ENCODE data around the gene CMTM6. TPM values are rescaled to one million over a fixed set of nuclear protein-coding genes. Genes with fewer than 3 reads are reported as not detected.

Gene CMTM6
- total RNA-seq, 1 experiment from 2014 or later: 39.7 TPM

DNA sequence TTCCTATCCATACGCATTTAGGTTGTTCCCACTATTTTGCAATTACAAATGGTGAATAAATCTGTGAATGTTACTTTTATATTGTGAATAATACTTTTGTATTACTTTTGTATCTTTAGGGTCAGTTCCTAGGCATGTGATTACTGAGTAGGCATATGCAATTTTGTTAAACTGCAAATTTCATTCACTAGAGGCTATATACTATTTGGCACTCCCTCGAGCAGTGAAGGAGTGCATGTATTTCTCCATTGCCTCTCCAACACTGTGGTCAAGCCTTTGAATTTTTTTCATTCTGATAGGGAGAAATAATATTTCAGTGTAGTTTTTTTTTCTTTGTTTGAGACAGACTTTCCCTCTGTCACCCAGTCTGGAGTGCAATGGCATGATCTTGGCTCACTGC lies 8.4 kb upstream of the CMTM6 start:
- DNase-seq: no peak
- no peaks in the 10 kb centered on the region for H3K27me3 Mint-ChIP-seq (ENCODE audit: insufficient read depth, unreplicated experiment)
- ChIA-PET POLR2A (no interaction called here), CTCF (no interaction called here)
- TF ChIP-seq, protein P1, sequence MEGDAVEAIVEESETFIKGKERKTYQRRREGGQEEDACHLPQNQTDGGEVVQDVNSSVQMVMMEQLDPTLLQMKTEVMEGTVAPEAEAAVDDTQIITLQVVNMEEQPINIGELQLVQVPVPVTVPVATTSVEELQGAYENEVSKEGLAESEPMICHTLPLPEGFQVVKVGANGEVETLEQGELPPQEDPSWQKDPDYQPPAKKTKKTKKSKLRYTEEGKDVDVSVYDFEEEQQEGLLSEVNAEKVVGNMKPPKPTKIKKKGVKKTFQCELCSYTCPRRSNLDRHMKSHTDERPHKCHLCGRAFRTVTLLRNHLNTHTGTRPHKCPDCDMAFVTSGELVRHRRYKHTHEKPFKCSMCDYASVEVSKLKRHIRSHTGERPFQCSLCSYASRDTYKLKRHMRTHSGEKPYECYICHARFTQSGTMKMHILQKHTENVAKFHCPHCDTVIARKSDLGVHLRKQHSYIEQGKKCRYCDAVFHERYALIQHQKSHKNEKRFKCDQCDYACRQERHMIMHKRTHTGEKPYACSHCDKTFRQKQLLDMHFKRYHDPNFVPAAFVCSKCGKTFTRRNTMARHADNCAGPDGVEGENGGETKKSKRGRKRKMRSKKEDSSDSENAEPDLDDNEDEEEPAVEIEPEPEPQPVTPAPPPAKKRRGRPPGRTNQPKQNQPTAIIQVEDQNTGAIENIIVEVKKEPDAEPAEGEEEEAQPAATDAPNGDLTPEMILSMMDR (IDR thresholded peaks at IDR 0.05; ENCODE audit: insufficient read depth in 1 of 2, low read depth in 1 of 2, low read length in 1 of 2, severe bottlenecking in 1 of 2, unreplicated experiment in 1 of 2): no peak
- intact Hi-C loops (cut with micrococcal nuclease; ENCODE audit: unreplicated experiment): loop anchor here (2.0 kb wide), 1 partner anchor 60 kb away; the partner anchor contains the start of gene DYNC1LI1
- BruUV-seq (replicated peaks): no TSS peak
- no peaks in the 10 kb centered on the region for H3K36me3 Mint-ChIP-seq (ENCODE audit: insufficient read depth, unreplicated experiment)
- Histone ChIP-seq H3K4me3 (ENCODE audit: low read depth, low read length) (no peak overlapping the region), H3K36me3 (ENCODE audit: control insufficient read depth, insufficient read depth, low read length) (no peaks in the 10 kb centered on the region), H3K4me1 (no peaks in the 10 kb centered on the region), H3K27me3 (replicated peaks; ENCODE audit: control insufficient read depth, insufficient read depth, low read length) (no peaks in the 10 kb centered on the region), H3K9me3 (no peaks in the 10 kb centered on the region)
- H3K4me1 Mint-ChIP-seq (ENCODE audit: low read depth, unreplicated experiment): no peaks in the 10 kb centered on the region
- H3K9me3 Mint-ChIP-seq (ENCODE audit: unreplicated experiment): no peaks in the 10 kb centered on the region
- no peak overlapping the region for H3K27ac Mint-ChIP-seq (ENCODE audit: unreplicated experiment)
- H3K4me3 Mint-ChIP-seq (ENCODE audit: unreplicated experiment): no peak overlapping the region

DNA sequence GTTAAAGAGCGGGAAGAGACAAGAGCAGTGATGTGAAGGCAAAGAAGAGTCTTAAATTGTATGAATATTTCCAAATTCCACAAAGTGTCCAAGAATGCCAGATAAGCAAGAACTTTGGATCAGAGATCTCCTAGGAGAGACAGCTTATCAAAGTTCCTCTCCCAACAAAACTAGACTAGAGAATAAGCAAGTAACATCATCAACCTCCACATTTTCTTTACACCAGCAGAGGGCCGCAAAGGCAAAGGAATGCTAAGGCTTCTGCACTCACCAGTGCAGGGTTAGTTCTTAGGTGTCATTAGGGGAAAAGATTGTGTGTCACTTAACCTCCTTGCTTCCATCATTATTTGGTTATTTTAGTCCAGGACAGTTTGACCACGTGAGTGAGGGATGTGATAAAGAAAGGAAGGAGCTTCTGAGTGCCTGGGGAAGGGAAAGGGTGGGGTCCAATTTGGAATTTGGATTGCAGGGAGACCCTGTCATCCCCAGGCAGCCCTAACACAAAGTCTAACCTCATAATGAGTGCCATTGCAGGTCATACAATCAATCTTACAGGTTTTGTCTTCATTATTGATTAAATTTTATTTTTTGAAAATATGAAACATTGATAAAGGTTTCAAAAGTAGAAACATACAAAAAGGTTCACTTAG lies 7.5 kb upstream of the CMTM6 start:
- H3K27me3 ChIP-seq (replicated peaks; ENCODE audit: control insufficient read depth, insufficient read depth, low read length): no peaks in the 10 kb centered on the region
- no peaks in the 10 kb centered on the region for H3K36me3 ChIP-seq (ENCODE audit: control insufficient read depth, insufficient read depth, low read length)
- peak; percentile 71 to 77 for DNase-seq
- CTCF ChIA-PET: interaction anchor here (0.5 to 1.3 kb wide), 6 partner anchors 12 to 271 kb away, joined by 3 to 6 read pairs (median 3); partner anchors contain the start of genes CNOT10 and DYNC1LI1
- POLR2A ChIA-PET: no interaction called here
- no peaks in the 10 kb centered on the region for H3K36me3 Mint-ChIP-seq (ENCODE audit: insufficient read depth, unreplicated experiment)
- no peak overlapping the region for H3K27ac Mint-ChIP-seq (ENCODE audit: unreplicated experiment)
- no peaks in the 10 kb centered on the region for H3K4me1 ChIP-seq
- TF ChIP-seq, protein P1 (IDR thresholded peaks at IDR 0.05; ENCODE audit: insufficient read depth in 1 of 2, low read depth in 1 of 2, low read length in 1 of 2, severe bottlenecking in 1 of 2, unreplicated experiment in 1 of 2): peak; percentile 63 to 77
- no TSS peak for BruUV-seq (replicated peaks)
- intact Hi-C loops (cut with micrococcal nuclease; ENCODE audit: unreplicated experiment): loop anchor here (1.0 to 2.0 kb wide), 3 partner anchors 61 to 424 kb away; partner anchors contain the start of gene DYNC1LI1
- H3K9me3 ChIP-seq: no peaks in the 10 kb centered on the region
- no peaks in the 10 kb centered on the region for H3K27me3 Mint-ChIP-seq (ENCODE audit: insufficient read depth, unreplicated experiment)
- no peak overlapping the region for H3K4me3 ChIP-seq (ENCODE audit: low read depth, low read length)
- no peaks in the 10 kb centered on the region for H3K4me1 Mint-ChIP-seq (ENCODE audit: low read depth, unreplicated experiment)
- no peak overlapping the region for H3K4me3 Mint-ChIP-seq (ENCODE audit: unreplicated experiment)
- no peaks in the 10 kb centered on the region for H3K9me3 Mint-ChIP-seq (ENCODE audit: unreplicated experiment)

DNA sequence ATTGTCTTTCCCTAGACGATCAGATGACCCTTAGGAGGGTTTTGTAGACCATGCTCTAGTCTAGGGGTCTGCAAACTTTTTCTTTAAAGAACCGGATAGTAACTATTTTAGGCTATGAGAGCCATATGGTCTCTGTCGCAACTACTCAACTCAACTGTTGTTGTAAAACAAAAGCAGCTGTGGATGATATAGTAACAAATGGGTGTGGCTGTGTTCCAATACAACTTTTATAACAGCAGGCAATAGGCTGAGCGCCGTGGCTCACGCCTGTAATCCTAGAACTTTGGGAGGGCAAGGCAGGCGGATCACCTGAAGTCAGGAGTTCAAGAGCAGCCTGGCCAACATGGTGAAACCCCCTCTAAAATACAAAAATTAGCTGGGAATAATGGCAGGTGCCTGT lies 6.1 kb upstream of the CMTM6 start:
- Mint-ChIP-seq H3K9me3 (ENCODE audit: unreplicated experiment) (no peaks in the 10 kb centered on the region), H3K36me3 (ENCODE audit: insufficient read depth, unreplicated experiment) (no peaks in the 10 kb centered on the region), H3K4me3 (ENCODE audit: unreplicated experiment) (no peak overlapping the region), H3K4me1 (ENCODE audit: low read depth, unreplicated experiment) (no peaks in the 10 kb centered on the region), H3K27me3 (ENCODE audit: insufficient read depth, unreplicated experiment) (no peaks in the 10 kb centered on the region), H3K27ac (ENCODE audit: unreplicated experiment) (no peak overlapping the region)
- Histone ChIP-seq H3K4me3 (ENCODE audit: low read depth, low read length) (no peak overlapping the region), H3K27me3 (replicated peaks; ENCODE audit: control insufficient read depth, insufficient read depth, low read length) (no peaks in the 10 kb centered on the region), H3K9me3 (no peaks in the 10 kb centered on the region), H3K4me1 (no peaks in the 10 kb centered on the region), H3K36me3 (ENCODE audit: control insufficient read depth, insufficient read depth, low read length) (no peaks in the 10 kb centered on the region)
- CTCF ChIA-PET: no interaction called here
- no TSS peak for BruUV-seq (replicated peaks)
- DNase-seq: no peak
- POLR2A ChIA-PET: no interaction called here
- TF ChIP-seq, protein P1 (IDR thresholded peaks at IDR 0.05; ENCODE audit: insufficient read depth in 1 of 2, low read depth in 1 of 2, low read length in 1 of 2, severe bottlenecking in 1 of 2, unreplicated experiment in 1 of 2): no peak
- intact Hi-C loops (cut with micrococcal nuclease; ENCODE audit: unreplicated experiment): no loop called here
